Measurements from ENCODE around the gene KCTD16. TPM values are rescaled to one million over a fixed set of nuclear protein-coding genes. Genes with fewer than 3 reads are reported as not detected.

KCTD16 gene
- total and polyA plus RNA-seq, 2 donors from 2014 or later: 0.24 to 2.5 TPM

GRCh38 chr5:144318011-144318410, 147.3 kb downstream of the KCTD16 start:
- TF ChIP-seq CTCF (IDR thresholded peaks at IDR 0.05; ENCODE audit: borderline replicate concordance, extremely low read depth, insufficient read depth): no peak
- FAIRE-seq (no peak), DNase-seq (no peak)
- no peaks in the 10 kb centered on the region for H3K27me3 ChIP-seq (ENCODE audit: control insufficient read depth, insufficient read depth, low read length)
- intact Hi-C loops (cut with DNase I): no loop called here
- no peaks in the 10 kb centered on the region for H3K36me3 ChIP-seq (ENCODE audit: control insufficient read depth in 2 of 3, insufficient read depth in 3 of 3, low read length in 3 of 3)
- H3K4me1 ChIP-seq (ENCODE audit: control insufficient read depth in 2 of 3, insufficient read depth in 2 of 3, low read depth in 1 of 3, low read length in 3 of 3): no peaks in the 10 kb centered on the region
- H3K4me3 ChIP-seq (ENCODE audit: low read length in 3 of 3): no peak overlapping the region
- no peaks in the 10 kb centered on the region for H3K9me3 ChIP-seq (ENCODE audit: control insufficient read depth in 2 of 3, insufficient read depth in 1 of 3, low read length in 3 of 3)
- H3K27ac ChIP-seq (ENCODE audit: low read depth in 2 of 2, low read length in 2 of 2): no peak overlapping the region
- no peak overlapping the region for H3K9ac ChIP-seq (ENCODE audit: low read length in 3 of 3)

- Histone ChIP-seq H3K9me3 (ENCODE audit: control insufficient read depth in 2 of 3, insufficient read depth in 1 of 3, low read length in 3 of 3) (no peaks in the 10 kb centered on the region), H3K4me3 (ENCODE audit: low read length in 3 of 3) (no peak overlapping the region), H3K36me3 (ENCODE audit: control insufficient read depth in 2 of 3, insufficient read depth in 3 of 3, low read length in 3 of 3) (no peaks in the 10 kb centered on the region), H3K4me1 (ENCODE audit: control insufficient read depth in 2 of 3, insufficient read depth in 2 of 3, low read depth in 1 of 3, low read length in 3 of 3) (no peaks in the 10 kb centered on the region), H3K27me3 (ENCODE audit: control insufficient read depth, insufficient read depth, low read length) (no peaks in the 10 kb centered on the region), H3K9ac (ENCODE audit: low read length in 3 of 3) (no peak overlapping the region), H3K27ac (ENCODE audit: low read depth in 2 of 2, low read length in 2 of 2) (no peak overlapping the region)
- intact Hi-C loops (cut with DNase I): no loop called here
- FAIRE-seq (no peak), DNase-seq (no peak)
- TF ChIP-seq CTCF (IDR thresholded peaks at IDR 0.05; ENCODE audit: borderline replicate concordance, extremely low read depth, insufficient read depth): no peak
Observed at GRCh38 chr5:144318460-144318859, 147.8 kb downstream of the KCTD16 start.

GRCh38 chr5:144323181-144323580, 152.5 kb downstream of the KCTD16 start:
- no peaks in the 10 kb centered on the region for H3K9me3 ChIP-seq (ENCODE audit: control insufficient read depth in 2 of 3, insufficient read depth in 1 of 3, low read length in 3 of 3)
- no peak for TF ChIP-seq CTCF (IDR thresholded peaks at IDR 0.05; ENCODE audit: borderline replicate concordance, extremely low read depth, insufficient read depth)
- H3K36me3 ChIP-seq (ENCODE audit: control insufficient read depth in 2 of 3, insufficient read depth in 3 of 3, low read length in 3 of 3): no peaks in the 10 kb centered on the region
- DNase-seq (no peak), FAIRE-seq (no peak)
- H3K9ac ChIP-seq (ENCODE audit: low read length in 3 of 3): no peak overlapping the region
- intact Hi-C loops (cut with DNase I): no loop called here
- H3K4me3 ChIP-seq (ENCODE audit: low read length in 3 of 3): no peak overlapping the region
- H3K27me3 ChIP-seq (ENCODE audit: control insufficient read depth, insufficient read depth, low read length): no peaks in the 10 kb centered on the region
- no peak overlapping the region for H3K27ac ChIP-seq (ENCODE audit: low read depth in 2 of 2, low read length in 2 of 2)
- no peaks in the 10 kb centered on the region for H3K4me1 ChIP-seq (ENCODE audit: control insufficient read depth in 2 of 3, insufficient read depth in 2 of 3, low read depth in 1 of 3, low read length in 3 of 3)

GRCh38 chr5:144325532-144325931, 154.9 kb downstream of the KCTD16 start:
- Histone ChIP-seq H3K27me3 (ENCODE audit: control insufficient read depth, insufficient read depth, low read length) (no peaks in the 10 kb centered on the region), H3K27ac (ENCODE audit: low read depth in 2 of 2, low read length in 2 of 2) (no peak overlapping the region), H3K4me3 (ENCODE audit: low read length in 3 of 3) (no peak overlapping the region), H3K9me3 (ENCODE audit: control insufficient read depth in 2 of 3, insufficient read depth in 1 of 3, low read length in 3 of 3) (no peaks in the 10 kb centered on the region), H3K4me1 (ENCODE audit: control insufficient read depth in 2 of 3, insufficient read depth in 2 of 3, low read depth in 1 of 3, low read length in 3 of 3) (no peaks in the 10 kb centered on the region), H3K36me3 (ENCODE audit: control insufficient read depth in 2 of 3, insufficient read depth in 3 of 3, low read length in 3 of 3) (no peaks in the 10 kb centered on the region), H3K9ac (ENCODE audit: low read length in 3 of 3) (no peak overlapping the region)
- intact Hi-C loops (cut with DNase I): no loop called here
- FAIRE-seq (no peak), DNase-seq (no peak)
- no peak for TF ChIP-seq CTCF (IDR thresholded peaks at IDR 0.05; ENCODE audit: borderline replicate concordance, extremely low read depth, insufficient read depth)
